AG10803 (cell line): ENCODE measurements around the gene ZNF774.
"Not testable (repeated sequence)": the region's sequence is repeated elsewhere in the genome, so short reads cannot be mapped to it uniquely, and the experiment has no call there.

Source experiments
- DNase-seq: peaks from one replicate; pipeline ENCODE4 v3.0.0; 2010; ENCODE audit warnings: low read depth
- H3K4me3 ChIP-seq: 2 replicates; pipeline ENCODE4 v1.5.1; 2011; ENCODE audit warnings: mild to moderate bottlenecking, low read length, control low read depth
- TF ChIP-seq, protein P1 (sequence below): conservative IDR thresholded peaks from 2 replicates; pipeline ENCODE4 v1.5.1; 2011; ENCODE audit warnings: mild to moderate bottlenecking, low read length, control low read depth, inconsistent platforms

The ZNF774 gene

GRCh38 chr15:90407336-90407735 is 55.3 kb downstream of the ZNF774 start:
- H3K4me3 ChIP-seq, result no peak overlapping the region
- no peak for DNase-seq
- TF ChIP-seq, protein P1, sequence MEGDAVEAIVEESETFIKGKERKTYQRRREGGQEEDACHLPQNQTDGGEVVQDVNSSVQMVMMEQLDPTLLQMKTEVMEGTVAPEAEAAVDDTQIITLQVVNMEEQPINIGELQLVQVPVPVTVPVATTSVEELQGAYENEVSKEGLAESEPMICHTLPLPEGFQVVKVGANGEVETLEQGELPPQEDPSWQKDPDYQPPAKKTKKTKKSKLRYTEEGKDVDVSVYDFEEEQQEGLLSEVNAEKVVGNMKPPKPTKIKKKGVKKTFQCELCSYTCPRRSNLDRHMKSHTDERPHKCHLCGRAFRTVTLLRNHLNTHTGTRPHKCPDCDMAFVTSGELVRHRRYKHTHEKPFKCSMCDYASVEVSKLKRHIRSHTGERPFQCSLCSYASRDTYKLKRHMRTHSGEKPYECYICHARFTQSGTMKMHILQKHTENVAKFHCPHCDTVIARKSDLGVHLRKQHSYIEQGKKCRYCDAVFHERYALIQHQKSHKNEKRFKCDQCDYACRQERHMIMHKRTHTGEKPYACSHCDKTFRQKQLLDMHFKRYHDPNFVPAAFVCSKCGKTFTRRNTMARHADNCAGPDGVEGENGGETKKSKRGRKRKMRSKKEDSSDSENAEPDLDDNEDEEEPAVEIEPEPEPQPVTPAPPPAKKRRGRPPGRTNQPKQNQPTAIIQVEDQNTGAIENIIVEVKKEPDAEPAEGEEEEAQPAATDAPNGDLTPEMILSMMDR, result no peak

DNA sequence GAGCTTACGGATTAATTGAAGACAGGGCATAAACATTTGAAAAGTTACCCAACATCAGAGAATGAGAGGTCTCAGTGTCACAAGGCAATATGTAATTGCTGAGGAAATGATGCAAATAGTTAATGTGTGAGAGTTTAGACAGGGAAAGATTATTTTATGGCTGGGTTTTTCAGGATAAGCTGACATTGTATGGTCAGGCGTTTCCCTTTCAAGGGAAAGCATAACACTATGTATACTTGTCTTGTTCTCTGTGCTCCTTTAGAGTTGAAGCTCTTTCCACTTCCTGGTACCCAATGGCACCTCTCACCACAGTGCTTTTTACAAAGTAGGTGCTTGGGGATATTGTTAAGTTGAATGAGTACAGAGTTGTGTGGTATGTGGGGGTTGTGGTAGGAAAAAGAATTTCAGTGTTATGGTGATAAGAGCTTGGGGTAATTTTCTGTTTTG is 55.8 kb downstream of the ZNF774 start:
- TF ChIP-seq, protein P1, result no peak
- DNase-seq, result peak; percentile 66
- H3K4me3 ChIP-seq, result no peak overlapping the region

DNA sequence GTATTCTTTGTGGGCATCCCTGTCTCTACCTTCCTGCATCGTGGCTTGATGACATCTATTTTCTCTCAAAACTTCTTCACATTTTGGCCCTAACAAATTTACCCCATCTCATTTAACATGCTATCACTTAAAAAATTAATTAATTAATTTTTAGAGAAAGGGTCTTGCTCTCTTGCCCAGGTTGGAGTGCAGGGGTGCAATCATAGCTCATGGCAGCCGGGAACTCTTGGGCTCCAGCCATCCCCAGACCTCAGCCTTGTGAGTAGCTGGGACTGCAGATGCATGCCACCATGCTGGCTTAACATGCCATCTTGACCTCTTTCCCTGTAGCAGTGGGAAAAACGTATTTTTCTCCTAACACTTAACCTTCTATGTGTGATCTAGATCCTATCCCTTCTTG is 56.6 kb downstream of the ZNF774 start:
- H3K4me3 ChIP-seq, result no peak overlapping the region
- DNase-seq, result no peak
- TF ChIP-seq, protein P1, result no peak

- not testable (repeated sequence) for DNase-seq
Measured at GRCh38 chr15:90409587-90409986, 57.5 kb downstream of the ZNF774 start.

GRCh38 chr15:90410316-90410715 is 58.2 kb downstream of the ZNF774 start:
- not testable (repeated sequence) for H3K4me3 ChIP-seq, DNase-seq

More at GRCh38 chr15:90409587-90409986, 57.5 kb downstream of the ZNF774 start:
- H3K4me3 ChIP-seq, result not testable (repeated sequence)

DNA sequence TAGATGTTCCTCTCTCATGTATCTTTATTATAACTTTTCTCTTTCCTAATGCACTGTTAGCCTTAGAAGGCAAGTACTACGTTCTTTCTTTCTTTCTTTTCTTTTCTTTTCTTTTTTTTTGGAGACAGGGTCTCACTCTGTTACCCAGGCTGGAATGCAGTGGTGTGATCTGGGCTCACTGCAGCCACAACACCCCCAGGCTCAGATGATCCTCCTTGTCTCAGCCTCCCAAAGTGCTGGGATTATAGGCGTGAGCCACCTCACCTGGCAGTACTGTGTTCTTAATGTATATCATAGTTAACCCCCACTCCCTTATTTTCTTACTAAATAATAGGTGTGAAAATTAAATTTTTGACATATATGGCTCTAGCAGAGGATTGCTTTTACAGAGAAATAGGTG is 59.1 kb downstream of the ZNF774 start:
- H3K4me3 ChIP-seq, result no peak overlapping the region
- DNase-seq, result no peak
- TF ChIP-seq, protein P1, result no peak
